Natural killer cell (primary cell): Measurements from ENCODE around the gene PNKD. TPM values are rescaled to one million over a fixed set of nuclear protein-coding genes. Genes with fewer than 3 reads are reported as not detected.

ENCODE experiments used
- ATAC-seq, 3 donors: fragments of 150-1000 bp in 2 of 3; fragments of 200-7000 bp in 1 of 3; cut with Tn5 transposase; 1 replicate in 1 of 3; 2 replicates in 2 of 3; pipeline ENCODE4 v1.10.0; 2021; ENCODE audit warnings: mild to moderate bottlenecking in 2 of 3, moderate library complexity in 2 of 3
- DNase-seq, 2 donors: peaks; one replicate each; pipeline versions ENCODE4 v3.0.0 to v3.0.0-alpha.2; 2013 to 2021; ENCODE audit warnings: mixed read lengths in 1 of 2
- H3K27ac ChIP-seq: one replicate; pipeline ENCODE4 v1.5.1; 2013; ENCODE audit warnings: mild to moderate bottlenecking, low read length
- H3K27me3 ChIP-seq: one replicate; pipeline ENCODE4 v1.6.1; 2013; ENCODE audit warnings: low read length; ENCODE audit not compliant: control insufficient read depth, insufficient read depth
- H3K36me3 ChIP-seq: one replicate; pipeline ENCODE4 v1.6.1; 2013; ENCODE audit warnings: low read length; ENCODE audit not compliant: control insufficient read depth, insufficient read depth
- H3K4me1 ChIP-seq: one replicate; pipeline ENCODE4 v1.6.1; 2013; ENCODE audit warnings: low read length; ENCODE audit not compliant: control insufficient read depth, insufficient read depth
- H3K4me3 ChIP-seq: one replicate; pipeline ENCODE4 v1.5.1; 2013; ENCODE audit warnings: low read length
- H3K9me3 ChIP-seq: one replicate; pipeline ENCODE4 v1.6.1; 2013; ENCODE audit warnings: low read length; ENCODE audit not compliant: control insufficient read depth, insufficient read depth
- H3K27ac Mint-ChIP-seq, 2 donors: one replicate each; pipeline ENCODE4 v1.8.0; 2022; ENCODE audit warnings: mild to moderate bottlenecking in 2 of 2, mixed read lengths in 2 of 2, moderate library complexity in 1 of 2
- H3K27me3 Mint-ChIP-seq, 2 donors: one replicate each; pipeline ENCODE4 v1.8.0; 2022; ENCODE audit warnings: low read depth in 2 of 2, mixed read lengths in 2 of 2
- H3K36me3 Mint-ChIP-seq: one replicate; pipeline ENCODE4 v1.8.0; 2022; ENCODE audit warnings: mixed read lengths
- H3K4me1 Mint-ChIP-seq, 2 donors: one replicate each; pipeline ENCODE4 v1.8.0; 2022; ENCODE audit warnings: mixed read lengths in 2 of 2
- H3K4me3 Mint-ChIP-seq: one replicate; pipeline ENCODE4 v1.8.0; 2022; ENCODE audit warnings: mild to moderate bottlenecking, moderate library complexity, mixed read lengths
- H3K9me3 Mint-ChIP-seq, 2 donors: one replicate each; pipeline ENCODE4 v1.8.0; 2022; ENCODE audit warnings: mixed read lengths in 2 of 2
- CTCF ChIP-seq: fragments of 200-600 bp; IDR thresholded peaks from one replicate; pipeline ENCODE4 v1.8.0; 2022; ENCODE audit warnings: antibody characterized with exemption
- WGBS: methylation state at CpG from one replicate; pipeline ENCODE4 v1.1.7; 2013; ENCODE audit warnings: missing lambda C conversion rate; ENCODE audit not compliant: insufficient coverage; 5-methylcytosine and 5-hydroxymethylcytosine counted together
- intact Hi-C: fragments of 100-400 bp; cut with micrococcal nuclease; formaldehyde crosslinking; loops from one replicate; pipeline ENCODE4 v1.14.2; 2022
- total RNA-seq, 4 donors: library from RNA; stranded (reverse); fragments of 120-200 nt in 1 of 4; gene quantifications; one replicate each; pipeline versions ENCODE4 v1.2.3 to v1.2.4, GENCODE V29; 2013 to 2022

The PNKD gene
- total RNA-seq, 3 donors from 2014 or later (not counting 1 experiment from before 2014, with no cell fraction given), result 18.8 to 21.3 (median 18.9) TPM

GRCh38 chr2:218224186-218224585 lies 46.1 kb upstream of the PNKD start:
- WGBS, result 43% methylated on average over 1 of the region's 1 CpG
- TF ChIP-seq CTCF, result no peak
- Mint-ChIP-seq H3K27ac (peak overlapping the region; percentile 98 to 99), H3K27me3 (no peaks in the 10 kb centered on the region), H3K4me1 (peaks cover 91% of the 10 kb centered on the region in 2 donors), H3K9me3 (no peaks in the 10 kb centered on the region), H3K4me3 (peak overlapping the region; percentile 80), H3K36me3 (peaks cover 31% of the 10 kb centered on the region)
- Histone ChIP-seq H3K4me1 (peaks cover 61% of the 10 kb centered on the region), H3K27me3 (no peaks in the 10 kb centered on the region), H3K27ac (peak overlapping the region; percentile 39), H3K36me3 (peaks cover 62% of the 10 kb centered on the region), H3K4me3 (no peak overlapping the region), H3K9me3 (no peaks in the 10 kb centered on the region)
- intact Hi-C loops, result loop anchor here (5.0 kb wide), 1 partner anchor 33 kb away; no protein-coding TSS in a partner anchor
- DNase-seq, result no peak
- no peak for ATAC-seq

- H3K27me3 ChIP-seq, result no peaks in the 10 kb centered on the region
- no peaks in the 10 kb centered on the region for H3K9me3 ChIP-seq
- intact Hi-C loops, result no loop called here
- DNase-seq (no peak), ATAC-seq (no peak)
- H3K36me3 Mint-ChIP-seq, result peaks cover 22% of the 10 kb centered on the region
- peaks cover 60% of the 10 kb centered on the region for H3K4me1 ChIP-seq
- peaks cover 68% of the 10 kb centered on the region for H3K36me3 ChIP-seq
- H3K4me3 ChIP-seq, result no peak overlapping the region
- WGBS, result 84% methylated on average over 2 of the region's 3 CpGs
- peak overlapping the region; percentile 98 to 99 for H3K27ac Mint-ChIP-seq
- peak overlapping the region; percentile 79 for H3K4me3 Mint-ChIP-seq
- H3K4me1 Mint-ChIP-seq, result peaks cover 83 to 84% of the 10 kb centered on the region in 2 donors
- H3K27ac ChIP-seq, result no peak overlapping the region
- no peaks in the 10 kb centered on the region for H3K27me3 Mint-ChIP-seq
- no peak for TF ChIP-seq CTCF
- no peaks in the 10 kb centered on the region for H3K9me3 Mint-ChIP-seq
These were observed 43.4 kb upstream of the PNKD start for GRCh38 chr2:218226903-218227302.

GRCh38 chr2:218228366-218229090 lies 41.8 kb upstream of the PNKD start:
- Mint-ChIP-seq H3K36me3 (peaks cover 31% of the 10 kb centered on the region), H3K27ac (peak overlapping the region; percentile 98 to 99), H3K4me1 (peaks cover 76% of the 10 kb centered on the region in 2 donors), H3K27me3 (no peaks in the 10 kb centered on the region), H3K4me3 (peak overlapping the region; percentile 84), H3K9me3 (no peaks in the 10 kb centered on the region)
- Histone ChIP-seq H3K27me3 (no peaks in the 10 kb centered on the region), H3K4me3 (no peak overlapping the region), H3K36me3 (peaks cover 75% of the 10 kb centered on the region), H3K9me3 (no peaks in the 10 kb centered on the region), H3K27ac (peak overlapping the region; percentile 32), H3K4me1 (peaks cover 52% of the 10 kb centered on the region)
- DNase-seq (no peak), ATAC-seq (no peak)
- intact Hi-C loops, result loop anchor here (1.0 kb wide), 2 partner anchors 11 to 42 kb away; partner anchors contain the start of gene ARPC2
- no peak for TF ChIP-seq CTCF
- 100% methylated on average over 3 of the region's 6 CpGs for WGBS
